ENCODE data around the gene ANKS1B.

Gene ANKS1B

DNA sequence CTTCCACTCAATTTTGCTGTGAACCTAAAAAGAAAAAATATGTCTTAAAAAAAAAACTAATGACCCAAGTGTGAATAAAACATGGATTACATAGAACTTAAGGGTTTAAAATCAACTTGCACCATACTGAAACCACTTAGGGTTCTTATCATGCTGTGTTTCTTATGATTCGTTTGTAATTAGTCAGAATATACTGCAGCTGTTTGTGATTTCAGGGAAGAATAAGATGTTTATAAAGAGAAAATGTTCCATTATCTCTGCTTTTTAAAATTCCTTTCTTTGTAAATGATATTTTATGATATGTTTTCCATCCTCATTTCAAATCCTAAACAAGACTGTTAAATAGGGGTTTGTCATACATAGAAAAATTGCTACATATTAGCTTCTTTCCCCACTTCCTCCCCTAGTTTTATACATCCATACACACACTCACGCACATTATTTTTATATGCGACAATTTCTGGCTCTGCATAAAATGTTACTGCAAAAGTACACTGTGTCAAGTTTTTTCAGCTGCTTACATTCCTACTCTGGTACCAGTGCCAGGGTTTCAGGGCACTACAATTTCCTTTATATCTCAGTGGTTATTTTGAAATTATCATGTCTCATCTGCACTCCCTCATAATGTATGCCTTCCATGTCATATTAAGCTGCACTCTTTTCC is 612.3 kb downstream of the ANKS1B start:
- H3K4me3 ChIP-seq (ENCODE audit: control insufficient read depth, low read depth, low read length) = no peak overlapping the region
- TF ChIP-seq, protein P1, sequence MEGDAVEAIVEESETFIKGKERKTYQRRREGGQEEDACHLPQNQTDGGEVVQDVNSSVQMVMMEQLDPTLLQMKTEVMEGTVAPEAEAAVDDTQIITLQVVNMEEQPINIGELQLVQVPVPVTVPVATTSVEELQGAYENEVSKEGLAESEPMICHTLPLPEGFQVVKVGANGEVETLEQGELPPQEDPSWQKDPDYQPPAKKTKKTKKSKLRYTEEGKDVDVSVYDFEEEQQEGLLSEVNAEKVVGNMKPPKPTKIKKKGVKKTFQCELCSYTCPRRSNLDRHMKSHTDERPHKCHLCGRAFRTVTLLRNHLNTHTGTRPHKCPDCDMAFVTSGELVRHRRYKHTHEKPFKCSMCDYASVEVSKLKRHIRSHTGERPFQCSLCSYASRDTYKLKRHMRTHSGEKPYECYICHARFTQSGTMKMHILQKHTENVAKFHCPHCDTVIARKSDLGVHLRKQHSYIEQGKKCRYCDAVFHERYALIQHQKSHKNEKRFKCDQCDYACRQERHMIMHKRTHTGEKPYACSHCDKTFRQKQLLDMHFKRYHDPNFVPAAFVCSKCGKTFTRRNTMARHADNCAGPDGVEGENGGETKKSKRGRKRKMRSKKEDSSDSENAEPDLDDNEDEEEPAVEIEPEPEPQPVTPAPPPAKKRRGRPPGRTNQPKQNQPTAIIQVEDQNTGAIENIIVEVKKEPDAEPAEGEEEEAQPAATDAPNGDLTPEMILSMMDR (IDR thresholded peaks at IDR 0.05; ENCODE audit: control insufficient read depth, insufficient read depth, low read depth, low read length, missing control alignments) = no peak
- no peak for DNase-seq (ENCODE audit: low read depth)

DNA sequence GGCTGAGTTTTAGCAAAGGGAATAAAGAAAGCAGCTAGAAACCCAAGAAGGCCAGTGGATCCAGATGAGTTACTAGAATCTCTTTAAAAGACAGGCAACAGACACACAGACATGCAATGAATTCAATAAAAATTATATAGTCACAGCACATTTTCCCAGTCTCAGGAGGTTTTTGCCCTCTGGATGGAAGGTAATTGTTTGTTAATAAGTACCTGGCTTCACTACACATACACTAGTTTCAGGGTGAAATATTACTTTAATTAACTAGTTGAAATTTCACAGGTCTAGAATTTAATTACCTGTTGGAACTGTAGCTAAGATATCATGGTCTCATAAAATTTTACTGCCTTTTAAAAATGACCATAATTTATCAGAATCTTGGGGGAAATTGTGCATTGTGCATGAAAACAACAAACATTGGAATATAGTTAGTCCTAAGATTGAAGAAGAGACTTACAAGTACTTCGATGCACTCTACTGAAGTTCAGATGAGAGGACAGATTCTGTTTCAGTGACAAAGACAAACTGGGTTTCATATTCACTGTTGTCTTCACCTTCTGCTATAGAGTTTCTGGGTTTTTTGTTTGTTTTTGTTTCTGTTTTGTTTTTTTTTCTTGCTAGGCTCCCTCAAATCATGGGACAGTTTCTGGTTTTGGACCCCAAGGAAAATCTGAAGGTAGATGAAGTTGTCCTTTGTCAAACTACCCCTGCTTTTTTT is 614.2 kb downstream of the ANKS1B start:
- TF ChIP-seq, protein P1 (IDR thresholded peaks at IDR 0.05; ENCODE audit: control insufficient read depth, insufficient read depth, low read depth, low read length, missing control alignments) = no peak
- no peak overlapping the region for H3K4me3 ChIP-seq (ENCODE audit: control insufficient read depth, low read depth, low read length)
- no peak for DNase-seq (ENCODE audit: low read depth)

DNA sequence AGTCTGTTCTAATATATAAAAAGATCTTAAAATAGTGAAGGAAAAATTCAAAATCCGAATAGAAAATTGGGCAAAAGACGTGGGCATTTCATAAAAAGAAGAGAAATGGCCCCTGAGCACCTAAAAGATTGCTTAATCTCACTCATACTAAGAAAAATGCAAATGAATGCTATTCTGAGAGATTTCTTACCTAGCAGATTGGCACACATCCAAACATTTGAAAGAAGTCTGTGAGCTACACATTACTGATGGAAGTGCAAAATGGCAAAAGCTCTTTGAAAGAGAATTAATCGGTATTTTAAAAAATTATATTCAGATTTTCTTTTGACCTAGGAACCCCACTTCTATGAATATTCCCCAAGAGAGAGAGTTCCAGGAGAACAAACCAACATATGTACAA is 617.6 kb downstream of the ANKS1B start:
- TF ChIP-seq, protein P1 (IDR thresholded peaks at IDR 0.05; ENCODE audit: control insufficient read depth, insufficient read depth, low read depth, low read length, missing control alignments) = no peak
- no peak for DNase-seq (ENCODE audit: low read depth)
- no peak overlapping the region for H3K4me3 ChIP-seq (ENCODE audit: control insufficient read depth, low read depth, low read length)

DNA sequence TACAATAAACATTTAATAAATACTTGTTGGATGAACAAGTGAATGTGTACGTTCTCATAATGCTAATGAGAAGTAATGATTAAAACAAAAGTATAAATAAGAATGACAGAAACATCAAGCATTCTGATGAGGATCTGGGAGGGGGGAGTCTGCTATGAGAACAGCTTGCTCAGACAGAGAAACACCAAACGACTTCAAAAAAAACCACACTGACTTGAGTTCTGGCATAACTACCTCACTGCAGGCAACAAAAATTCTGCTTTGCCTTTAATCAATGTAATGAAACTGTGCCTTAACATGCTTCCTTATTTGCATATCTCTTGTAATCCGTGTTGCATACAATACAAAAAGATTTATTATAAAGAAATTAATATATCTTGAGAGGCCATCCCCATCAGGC is 632.5 kb downstream of the ANKS1B start:
- no peak for DNase-seq (ENCODE audit: low read depth)
- TF ChIP-seq, protein P1 (IDR thresholded peaks at IDR 0.05; ENCODE audit: control insufficient read depth, insufficient read depth, low read depth, low read length, missing control alignments) = no peak
- no peak overlapping the region for H3K4me3 ChIP-seq (ENCODE audit: control insufficient read depth, low read depth, low read length)

DNA sequence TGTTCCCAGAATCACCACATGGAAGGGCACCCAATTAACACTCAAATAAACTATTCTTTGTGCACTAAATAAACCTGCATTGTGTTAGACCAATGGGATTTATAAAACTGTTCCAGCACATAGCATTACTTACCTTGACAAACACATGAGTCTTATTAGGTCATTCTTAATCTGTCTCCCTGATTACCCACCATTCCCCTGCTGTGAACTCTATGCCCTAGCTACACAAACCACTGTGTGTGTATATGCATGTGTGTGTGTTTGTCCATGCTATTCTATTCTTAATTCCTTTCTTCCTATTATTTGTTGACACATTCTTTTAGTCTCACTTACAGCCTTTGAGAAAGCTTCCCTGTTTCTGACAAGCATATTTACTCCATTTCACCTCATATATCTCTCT is 640.8 kb downstream of the ANKS1B start:
- no peak overlapping the region for H3K4me3 ChIP-seq (ENCODE audit: control insufficient read depth, low read depth, low read length)
- DNase-seq (ENCODE audit: low read depth) = no peak
- TF ChIP-seq, protein P1 (IDR thresholded peaks at IDR 0.05; ENCODE audit: control insufficient read depth, insufficient read depth, low read depth, low read length, missing control alignments) = no peak

DNA sequence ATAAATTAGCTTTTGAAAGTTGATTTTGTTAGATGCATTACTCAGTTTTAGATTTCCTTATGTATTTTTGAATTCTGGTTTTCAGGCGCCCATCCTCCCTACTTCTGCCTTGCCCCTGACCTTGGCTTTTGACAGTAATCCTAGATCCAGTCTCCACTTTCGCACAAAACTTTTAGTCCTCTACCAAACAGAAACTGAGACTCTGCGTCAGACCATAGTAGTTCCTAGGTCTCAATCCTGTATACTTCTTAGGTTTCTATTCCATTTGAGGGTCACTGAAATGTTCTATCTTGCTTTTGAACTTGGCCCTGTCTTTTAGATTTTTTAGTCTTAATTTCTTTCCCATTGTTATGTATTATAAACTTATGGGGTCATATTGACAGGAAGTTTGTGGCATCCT is 645.1 kb downstream of the ANKS1B start:
- no peak overlapping the region for H3K4me3 ChIP-seq (ENCODE audit: control insufficient read depth, low read depth, low read length)
- DNase-seq (ENCODE audit: low read depth) = no peak
- TF ChIP-seq, protein P1 (IDR thresholded peaks at IDR 0.05; ENCODE audit: control insufficient read depth, insufficient read depth, low read depth, low read length, missing control alignments) = no peak

Measured in AG09309 (cell line).